CD8-positive, alpha-beta memory T cell (primary cell): ENCODE data around the gene ATP6AP2. TPM values are rescaled to one million over a fixed set of nuclear protein-coding genes. Genes with fewer than 3 reads are reported as not detected.

Experiments
- CTCF ChIA-PET: fragments of 350-600 bp; sonication (Branson Sonifier 250); formaldehyde crosslinking; loops from one replicate; lab custom pipeline; 2021; ENCODE audit warnings: antibody characterized with exemption; lab: Charles Lee
- POLR2A ChIA-PET: fragments of 350-600 bp; sonication (Branson Sonifier 250); formaldehyde crosslinking; loops from one replicate; lab custom pipeline; 2021; ENCODE audit warnings: antibody characterized with exemption; lab: Charles Lee
- DNase-seq, 5 donors: peaks; one replicate each; pipeline versions ENCODE4 v3.0.0 to v3.0.0-alpha.2; 2020 to 2022; ENCODE audit warnings: mixed read lengths in 1 of 5
- H3K27ac ChIP-seq: one replicate; pipeline ENCODE4 v1.7.0; 2013; ENCODE audit warnings: low read depth, mild to moderate bottlenecking, low read length, moderate library complexity
- H3K27me3 ChIP-seq: 2 replicates; pipeline ENCODE4 v1.7.0; 2013; ENCODE audit warnings: low read length, mild to moderate bottlenecking; ENCODE audit not compliant: insufficient read depth, poor library complexity, severe bottlenecking
- H3K36me3 ChIP-seq: 2 replicates; pipeline ENCODE4 v1.7.0; 2013; ENCODE audit warnings: mild to moderate bottlenecking, low read length, moderate library complexity; ENCODE audit not compliant: insufficient read depth
- H3K4me1 ChIP-seq: 2 replicates; pipeline ENCODE4 v1.7.0; 2013; ENCODE audit warnings: mild to moderate bottlenecking, low read length, moderate library complexity; ENCODE audit not compliant: insufficient read depth
- H3K4me3 ChIP-seq: 2 replicates; pipeline ENCODE4 v1.7.0; 2013; ENCODE audit warnings: mild to moderate bottlenecking, low read length
- H3K9me3 ChIP-seq: 2 replicates; pipeline ENCODE4 v1.7.0; 2013; ENCODE audit warnings: mild to moderate bottlenecking, low read length
- H3K27ac Mint-ChIP-seq, 8 donors: one replicate each; pipeline ENCODE4 v1.8.0; 2020 to 2021; ENCODE audit warnings: mixed read lengths in 8 of 8, mild to moderate bottlenecking in 6 of 8, inconsistent platforms in 3 of 8, moderate library complexity in 3 of 8
- H3K27me3 Mint-ChIP-seq, 2 donors: one replicate each; pipeline ENCODE4 v1.8.0; 2020 to 2021; ENCODE audit warnings: mixed read lengths in 2 of 2, mild to moderate bottlenecking in 1 of 2, moderate library complexity in 1 of 2
- H3K36me3 Mint-ChIP-seq, 3 donors: one replicate each; pipeline ENCODE4 v1.8.0; 2020 to 2021; ENCODE audit warnings: mixed read lengths in 3 of 3, inconsistent platforms in 1 of 3, mild to moderate bottlenecking in 1 of 3
- H3K4me1 Mint-ChIP-seq, 3 donors: one replicate each; pipeline ENCODE4 v1.8.0; 2020 to 2021; ENCODE audit warnings: mixed read lengths in 3 of 3, inconsistent platforms in 1 of 3, mild to moderate bottlenecking in 1 of 3
- H3K4me3 Mint-ChIP-seq, 7 donors: one replicate each; pipeline ENCODE4 v1.8.0; 2020 to 2021; ENCODE audit warnings: mixed read lengths in 7 of 7, mild to moderate bottlenecking in 6 of 7, moderate library complexity in 4 of 7, inconsistent platforms in 2 of 7
- H3K9me3 Mint-ChIP-seq, 5 donors: one replicate each; pipeline ENCODE4 v1.8.0; 2020 to 2022; ENCODE audit warnings: mixed read lengths in 5 of 5, mild to moderate bottlenecking in 3 of 5, moderate library complexity in 2 of 5, inconsistent platforms in 1 of 5
- polyA plus RNA-seq: library from polyadenylated mRNA; unstranded; fragments of 300-500 nt; fragmentation: Illumina TruSeq; gene quantifications from one replicate; pipeline ENCODE4 v1.2.3, GENCODE V29; 2021
- total RNA-seq, 2 experiments: library from RNA; stranded (reverse); gene quantifications; one replicate each; pipeline ENCODE4 v1.2.3, GENCODE V29; 2021

Gene ATP6AP2
- total and polyA plus RNA-seq, 3 experiments from 2014 or later, result 68.0 to 175 (median 69.4) TPM

GRCh38 chrX:40651620-40652223, 71.0 kb downstream of the ATP6AP2 start:
- H3K9me3 Mint-ChIP-seq, result no peaks in the 10 kb centered on the region
- H3K4me3 ChIP-seq, result no peak overlapping the region
- no peak overlapping the region for H3K27ac ChIP-seq
- peaks cover 5 to 37% (median 7%) of the 10 kb centered on the region in 3 donors for H3K36me3 Mint-ChIP-seq
- no peaks in the 10 kb centered on the region for H3K27me3 ChIP-seq
- H3K4me3 Mint-ChIP-seq, result no peak overlapping the region
- H3K4me1 Mint-ChIP-seq, result peaks cover 9 to 17% (median 14%) of the 10 kb centered on the region in 3 donors
- ChIA-PET POLR2A (interaction anchor here (1.3 kb wide), 1 partner anchor 84 kb away, joined by 3 read pairs; no protein-coding TSS in a partner anchor), CTCF (interaction anchor here (0.6 to 5.3 kb wide), 13 partner anchors 8 to 529 kb away, joined by 3 to 54 read pairs (median 4); partner anchors contain the start of gene MED14)
- H3K9me3 ChIP-seq, result no peaks in the 10 kb centered on the region
- peak overlapping the region in 5 of 8 donors; percentile 29 to 68 (median 60) for H3K27ac Mint-ChIP-seq
- H3K36me3 ChIP-seq, result peaks cover 13% of the 10 kb centered on the region
- peak; percentile 50 to 74 (median 67) for DNase-seq
- H3K27me3 Mint-ChIP-seq, result no peaks in the 10 kb centered on the region
- peaks cover 6% of the 10 kb centered on the region for H3K4me1 ChIP-seq

GRCh38 chrX:40652664-40653063, 71.9 kb downstream of the ATP6AP2 start:
- POLR2A ChIA-PET, result no interaction called here
- H3K4me1 ChIP-seq, result peaks cover 6% of the 10 kb centered on the region
- Mint-ChIP-seq H3K4me1 (peaks cover 6 to 13% (median 10%) of the 10 kb centered on the region in 3 donors), H3K36me3 (peaks cover 7 to 41% (median 11%) of the 10 kb centered on the region in 3 donors), H3K27ac (peak overlapping the region in 2 of 8 donors; percentile 29 to 32), H3K9me3 (no peaks in the 10 kb centered on the region), H3K27me3 (no peaks in the 10 kb centered on the region), H3K4me3 (no peak overlapping the region)
- no peak overlapping the region for H3K27ac ChIP-seq
- no peaks in the 10 kb centered on the region for H3K27me3 ChIP-seq
- peaks cover 13% of the 10 kb centered on the region for H3K36me3 ChIP-seq
- CTCF ChIA-PET, result interaction anchor here (0.9 to 5.3 kb wide), 4 partner anchors 13 to 142 kb away, joined by 3 to 54 read pairs (median 4); no protein-coding TSS in a partner anchor
- no peak overlapping the region for H3K4me3 ChIP-seq
- no peak for DNase-seq
- H3K9me3 ChIP-seq, result no peaks in the 10 kb centered on the region

- Histone ChIP-seq H3K27ac (no peak overlapping the region), H3K36me3 (peaks cover 13% of the 10 kb centered on the region), H3K27me3 (no peaks in the 10 kb centered on the region), H3K9me3 (no peaks in the 10 kb centered on the region), H3K4me1 (no peaks in the 10 kb centered on the region), H3K4me3 (no peak overlapping the region)
- Mint-ChIP-seq H3K27me3 (no peaks in the 10 kb centered on the region), H3K4me3 (no peak overlapping the region), H3K4me1 (peaks cover 2 to 6% (median 4%) of the 10 kb centered on the region in 3 donors), H3K27ac (peak overlapping the region in 2 of 8 donors; percentile 54 to 67), H3K36me3 (peaks cover 7 to 43% (median 11%) of the 10 kb centered on the region in 3 donors), H3K9me3 (no peaks in the 10 kb centered on the region)
- DNase-seq, result no peak
- POLR2A ChIA-PET, result no interaction called here
- CTCF ChIA-PET, result interaction anchor here (1.2 to 5.3 kb wide), 2 partner anchors 109 to 141 kb away, joined by 3 to 54 read pairs; no protein-coding TSS in a partner anchor
These were observed 72.8 kb downstream of the ATP6AP2 start for GRCh38 chrX:40653535-40653934.

Other genes starting within 250 kb of the ATP6AP2 start
- not detected for gene MPC1L, start 42.5 kb downstream of the ATP6AP2 start, total RNA-seq
- not detected for gene MPC1L, start 42.5 kb downstream of the ATP6AP2 start, polyA plus RNA-seq
- gene CXorf38, start 66.6 kb downstream of the ATP6AP2 start, total RNA-seq, result 10 to 100 TPM; 16.5 to 16.7 TPM
- 38.0 TPM for gene CXorf38, start 66.6 kb downstream of the ATP6AP2 start, polyA plus RNA-seq
- gene MED14, start 154.6 kb downstream of the ATP6AP2 start, total RNA-seq, result 10 to 100 TPM; 39.6 to 42.1 TPM
- 8.5 TPM for gene MED14, start 154.6 kb downstream of the ATP6AP2 start, polyA plus RNA-seq